ENCODE data around the gene SEC14L5. TPM values are rescaled to one million over a fixed set of nuclear protein-coding genes. Genes with fewer than 3 reads are reported as not detected.

The SEC14L5 gene
- polyA plus RNA-seq, 3 donors = 0.03 TPM; not detected in 2

DNA sequence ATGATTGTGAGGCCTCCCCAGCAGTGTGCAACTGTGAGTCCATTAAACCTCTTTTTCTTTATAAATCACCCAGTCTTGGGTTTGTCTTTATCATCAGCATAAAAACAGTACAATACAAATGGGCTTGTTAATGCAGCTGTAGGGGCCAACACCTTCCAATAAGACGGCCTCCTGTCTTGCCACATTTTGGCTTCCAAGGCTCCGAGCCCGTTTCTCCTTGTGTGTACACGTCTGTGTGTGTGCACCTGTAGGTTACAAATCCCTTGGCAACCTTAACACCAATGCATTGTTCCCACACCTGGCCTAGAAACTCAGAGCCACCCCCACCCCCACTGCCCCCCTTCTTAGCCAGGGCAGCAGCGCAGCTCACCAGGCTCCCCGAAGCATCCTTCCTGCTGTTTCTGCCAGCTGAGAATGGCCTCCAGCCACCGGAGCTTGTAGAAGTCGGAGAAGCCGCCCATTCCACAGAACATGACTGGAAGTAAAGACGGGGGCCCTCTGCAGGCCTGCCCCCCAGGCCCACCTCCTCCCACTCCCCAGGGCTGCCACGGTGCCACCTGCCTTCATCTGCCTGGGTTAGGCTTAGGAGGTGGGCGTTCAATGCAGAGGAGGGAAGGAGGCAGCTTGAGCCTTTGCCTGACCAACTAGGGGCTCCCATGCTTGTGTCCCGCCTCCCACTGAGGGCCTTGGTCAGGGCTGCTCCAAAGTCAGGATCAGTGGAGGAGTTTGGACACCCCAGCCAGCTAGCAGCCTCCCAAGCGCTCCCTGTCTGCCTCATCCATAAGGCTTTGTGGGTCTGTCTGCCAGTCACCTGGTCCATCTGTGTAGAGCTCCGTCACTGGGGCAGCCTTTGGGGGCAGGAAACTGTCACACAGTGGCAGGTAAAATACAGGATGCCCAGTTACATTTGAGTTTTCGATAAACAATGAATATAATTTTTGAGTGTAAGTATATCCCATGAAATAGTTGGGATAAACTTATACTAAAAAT, 97.0 kb downstream of the SEC14L5 start:
- peak overlapping the region in 1 of 7 donors; percentile 1 for H3K27ac Mint-ChIP-seq
- H3K9ac ChIP-seq (ENCODE audit: insufficient read depth, low read length, poor library complexity, severe bottlenecking) = no peak overlapping the region
- H3K4me2 ChIP-seq (replicated peaks; ENCODE audit: extremely low read depth, low read length, poor library complexity, severe bottlenecking) = no peak overlapping the region
- H3K27me3 ChIP-seq (ENCODE audit: control insufficient read depth in 2 of 2, insufficient read depth in 2 of 2, low read length in 2 of 2) = no peaks in the 10 kb centered on the region
- no peaks in the 10 kb centered on the region for H3K36me3 ChIP-seq (replicated peaks in 1 of 2; ENCODE audit: control insufficient read depth in 1 of 2, insufficient read depth in 2 of 2, low read length in 2 of 2)
- DNase-seq = no peak
- H3K4me1 Mint-ChIP-seq = peaks cover 10% of the 10 kb centered on the region
- no peaks in the 10 kb centered on the region for H4K20me1 ChIP-seq (ENCODE audit: insufficient read depth, low read length)
- H3K4me1 ChIP-seq (ENCODE audit: control insufficient read depth in 1 of 2, insufficient read depth in 2 of 2, low read length in 2 of 2) = peaks cover 7 to 8% of the 10 kb centered on the region in 2 donors
- no peaks in the 10 kb centered on the region for H3K36me3 Mint-ChIP-seq
- no peak overlapping the region for H3K4me3 Mint-ChIP-seq
- H3K9me3 ChIP-seq (replicated peaks in 1 of 2; ENCODE audit: control insufficient read depth in 1 of 2, insufficient read depth in 1 of 2, low read length in 2 of 2) = no peaks in the 10 kb centered on the region
- 94% methylated on average over 9 of the region's 16 CpGs for WGBS (ENCODE audit: insufficient coverage)
- intact Hi-C loops (cut with micrococcal nuclease) = no loop called here
- no peak overlapping the region for H3K27ac ChIP-seq (ENCODE audit: low read depth in 1 of 2, low read length in 2 of 2)
- peaks cover 0 to 10% (median 4%) of the 10 kb centered on the region in 7 donors for H3K9me3 Mint-ChIP-seq
- H3K27me3 Mint-ChIP-seq (ENCODE audit: low read depth in 3 of 3) = peaks cover 6 to 12% (median 10%) of the 10 kb centered on the region in 3 donors
- no peak overlapping the region for H2AFZ ChIP-seq (ENCODE audit: insufficient read depth, low read depth, low read length, poor library complexity, severe bottlenecking)
- TF ChIP-seq, protein P1, sequence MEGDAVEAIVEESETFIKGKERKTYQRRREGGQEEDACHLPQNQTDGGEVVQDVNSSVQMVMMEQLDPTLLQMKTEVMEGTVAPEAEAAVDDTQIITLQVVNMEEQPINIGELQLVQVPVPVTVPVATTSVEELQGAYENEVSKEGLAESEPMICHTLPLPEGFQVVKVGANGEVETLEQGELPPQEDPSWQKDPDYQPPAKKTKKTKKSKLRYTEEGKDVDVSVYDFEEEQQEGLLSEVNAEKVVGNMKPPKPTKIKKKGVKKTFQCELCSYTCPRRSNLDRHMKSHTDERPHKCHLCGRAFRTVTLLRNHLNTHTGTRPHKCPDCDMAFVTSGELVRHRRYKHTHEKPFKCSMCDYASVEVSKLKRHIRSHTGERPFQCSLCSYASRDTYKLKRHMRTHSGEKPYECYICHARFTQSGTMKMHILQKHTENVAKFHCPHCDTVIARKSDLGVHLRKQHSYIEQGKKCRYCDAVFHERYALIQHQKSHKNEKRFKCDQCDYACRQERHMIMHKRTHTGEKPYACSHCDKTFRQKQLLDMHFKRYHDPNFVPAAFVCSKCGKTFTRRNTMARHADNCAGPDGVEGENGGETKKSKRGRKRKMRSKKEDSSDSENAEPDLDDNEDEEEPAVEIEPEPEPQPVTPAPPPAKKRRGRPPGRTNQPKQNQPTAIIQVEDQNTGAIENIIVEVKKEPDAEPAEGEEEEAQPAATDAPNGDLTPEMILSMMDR (IDR thresholded peaks at IDR 0.05) = no peak
- no peak overlapping the region for H3K4me3 ChIP-seq (replicated peaks in 1 of 3; ENCODE audit: low read depth in 2 of 3, low read length in 3 of 3)
- no peaks in the 10 kb centered on the region for H3K79me2 ChIP-seq (ENCODE audit: insufficient read depth, low read length)

GRCh38 chr16:5056352-5056751, 98.2 kb downstream of the SEC14L5 start:
- TF ChIP-seq, protein P1 (IDR thresholded peaks at IDR 0.05) = peak; percentile 61
- Histone ChIP-seq H3K9ac (ENCODE audit: insufficient read depth, low read length, poor library complexity, severe bottlenecking) (no peak overlapping the region), H4K20me1 (ENCODE audit: insufficient read depth, low read length) (no peaks in the 10 kb centered on the region), H3K27ac (ENCODE audit: low read depth in 1 of 2, low read length in 2 of 2) (no peak overlapping the region), H3K4me3 (replicated peaks in 1 of 3; ENCODE audit: low read depth in 2 of 3, low read length in 3 of 3) (no peak overlapping the region), H3K27me3 (ENCODE audit: control insufficient read depth in 2 of 2, insufficient read depth in 2 of 2, low read length in 2 of 2) (no peaks in the 10 kb centered on the region), H3K9me3 (replicated peaks in 1 of 2; ENCODE audit: control insufficient read depth in 1 of 2, insufficient read depth in 1 of 2, low read length in 2 of 2) (no peaks in the 10 kb centered on the region), H3K36me3 (replicated peaks in 1 of 2; ENCODE audit: control insufficient read depth in 1 of 2, insufficient read depth in 2 of 2, low read length in 2 of 2) (no peaks in the 10 kb centered on the region), H3K4me1 (ENCODE audit: control insufficient read depth in 1 of 2, insufficient read depth in 2 of 2, low read length in 2 of 2) (peaks cover 7 to 8% of the 10 kb centered on the region in 2 donors), H3K4me2 (replicated peaks; ENCODE audit: extremely low read depth, low read length, poor library complexity, severe bottlenecking) (no peak overlapping the region), H3K79me2 (ENCODE audit: insufficient read depth, low read length) (no peaks in the 10 kb centered on the region), H2AFZ (ENCODE audit: insufficient read depth, low read depth, low read length, poor library complexity, severe bottlenecking) (peak overlapping the region; percentile 59)
- 4% methylated on average over 10 of the region's 11 CpGs for WGBS (ENCODE audit: insufficient coverage)
- DNase-seq = peak; percentile 26 to 54 (median 37)
- Mint-ChIP-seq H3K27ac (no peak overlapping the region), H3K4me1 (peaks cover 10% of the 10 kb centered on the region), H3K9me3 (peaks cover 0 to 4% (median 0%) of the 10 kb centered on the region in 7 donors), H3K4me3 (no peak overlapping the region), H3K27me3 (ENCODE audit: low read depth in 3 of 3) (peaks cover 6 to 10% (median 7%) of the 10 kb centered on the region in 3 donors), H3K36me3 (no peaks in the 10 kb centered on the region)
- intact Hi-C loops (cut with micrococcal nuclease) = no loop called here

All from CD14-positive monocyte (primary cell).